A673 (cell line): Measurements from ENCODE around the gene SPATS2. TPM values are rescaled to one million over a fixed set of nuclear protein-coding genes. Genes with fewer than 3 reads are reported as not detected.

Experiments used
- BruUV-seq: library from RNA; stranded (reverse); fragments of 400-500 nt; replicated peaks from 2 replicates; lab custom pipeline; 2021; lab: Mats Ljungman, UMichigan
- CTCF ChIA-PET: fragments of 300-600 bp; sonication (Branson Sonifier 250); formaldehyde crosslinking; loops from one replicate; lab custom pipeline; 2022; ENCODE audit warnings: antibody characterized with exemption; lab: Charles Lee
- POLR2A ChIA-PET: fragments of 300-600 bp; sonication (Branson Sonifier 250); formaldehyde crosslinking; loops from one replicate; lab custom pipeline; 2022; ENCODE audit warnings: antibody characterized with exemption; ENCODE audit not compliant: low non-redundant PET; lab: Charles Lee
- DNase-seq: peaks from one replicate; pipeline ENCODE4 v3.0.0-alpha.2; 2015; ENCODE audit warnings: low spot score
- H3K27ac ChIP-seq: fragments of 200-600 bp; sonication (generic); 2 replicates; pipeline ENCODE4 v1.5.1; 2016; ENCODE audit warnings: mixed run types, low read depth, mild to moderate bottlenecking, mixed read lengths, antibody characterized with exemption, low read length; ENCODE audit not compliant: poor library complexity, severe bottlenecking
- H3K27me3 ChIP-seq: fragments of 200-600 bp; sonication (generic); replicated peaks from 2 replicates; pipeline ENCODE4 v1.6.1; 2017; ENCODE audit warnings: mixed run types, low read depth, mild to moderate bottlenecking, mixed read lengths, antibody characterized with exemption, low read length; ENCODE audit not compliant: insufficient read depth, poor library complexity
- H3K36me3 ChIP-seq: fragments of 200-600 bp; sonication (generic); 2 replicates; pipeline ENCODE4 v1.6.1; 2016; ENCODE audit warnings: mixed run types, mild to moderate bottlenecking, mixed read lengths, antibody characterized with exemption, low read length; ENCODE audit not compliant: insufficient read depth, poor library complexity, severe bottlenecking
- H3K4me1 ChIP-seq: fragments of 200-600 bp; sonication (generic); 2 replicates; pipeline ENCODE4 v1.6.1; 2017; ENCODE audit warnings: mixed run types, mild to moderate bottlenecking, mixed read lengths, antibody characterized with exemption, low read length; ENCODE audit not compliant: insufficient read depth, poor library complexity, severe bottlenecking
- H3K4me3 ChIP-seq: fragments of 200-600 bp; sonication (generic); 2 replicates; pipeline ENCODE4 v1.5.1; 2016; ENCODE audit warnings: low read depth, mixed run types, mild to moderate bottlenecking, mixed read lengths, low read length; ENCODE audit not compliant: poor library complexity, severe bottlenecking
- H3K9me3 ChIP-seq: fragments of 200-600 bp; sonication (generic); 2 replicates; pipeline ENCODE4 v1.6.1; 2016; ENCODE audit warnings: mixed run types, low read depth, mild to moderate bottlenecking, mixed read lengths, antibody characterized with exemption, low read length; ENCODE audit not compliant: poor library complexity, severe bottlenecking
- EZH2 ChIP-seq: fragments of 200-600 bp; sonication (generic); IDR thresholded peaks from 2 replicates; pipeline ENCODE4 v1.6.1; 2017; ENCODE audit warnings: borderline replicate concordance, low read depth, mild to moderate bottlenecking, mixed read lengths, antibody characterized with exemption, low read length; ENCODE audit not compliant: poor library complexity, severe bottlenecking
- intact Hi-C: fragments of 100-400 bp; cut with micrococcal nuclease; formaldehyde crosslinking; loops from one replicate; pipeline ENCODE4 v1.10.0; 2022; ENCODE audit not compliant: unreplicated experiment
- total RNA-seq: library from RNA; stranded (reverse); gene quantifications from 2 replicates; pipeline ENCODE4 v1.2.3, GENCODE V29; 2021
- TF ChIP-seq, protein P1 (sequence below): fragments of 300-800, 200-600 bp; sonication (generic); conservative IDR thresholded peaks from 2 replicates; pipeline ENCODE4 v1.5.1; 2017; ENCODE audit warnings: low read depth, mild to moderate bottlenecking, antibody characterized with exemption, low read length, moderate library complexity, mixed read lengths

SPATS2 gene
- total RNA-seq, 1 experiment from 2014 or later, result 82.8 TPM

GRCh38 chr12:49345051-49345824 lies 22.0 kb upstream of the SPATS2 start:
- Histone ChIP-seq H3K36me3 (no peaks in the 10 kb centered on the region), H3K4me1 (peaks cover 37% of the 10 kb centered on the region), H3K27ac (no peak overlapping the region), H3K27me3 (peaks cover 14% of the 10 kb centered on the region), H3K4me3 (peak overlapping the region; percentile 51), H3K9me3 (no peaks in the 10 kb centered on the region)
- POLR2A ChIA-PET, result no interaction called here
- DNase-seq, result peak; percentile 50
- CTCF ChIA-PET, result no interaction called here
- intact Hi-C loops, result no loop called here
- peak; percentile 6 for TF ChIP-seq EZH2
- TF ChIP-seq, protein P1, sequence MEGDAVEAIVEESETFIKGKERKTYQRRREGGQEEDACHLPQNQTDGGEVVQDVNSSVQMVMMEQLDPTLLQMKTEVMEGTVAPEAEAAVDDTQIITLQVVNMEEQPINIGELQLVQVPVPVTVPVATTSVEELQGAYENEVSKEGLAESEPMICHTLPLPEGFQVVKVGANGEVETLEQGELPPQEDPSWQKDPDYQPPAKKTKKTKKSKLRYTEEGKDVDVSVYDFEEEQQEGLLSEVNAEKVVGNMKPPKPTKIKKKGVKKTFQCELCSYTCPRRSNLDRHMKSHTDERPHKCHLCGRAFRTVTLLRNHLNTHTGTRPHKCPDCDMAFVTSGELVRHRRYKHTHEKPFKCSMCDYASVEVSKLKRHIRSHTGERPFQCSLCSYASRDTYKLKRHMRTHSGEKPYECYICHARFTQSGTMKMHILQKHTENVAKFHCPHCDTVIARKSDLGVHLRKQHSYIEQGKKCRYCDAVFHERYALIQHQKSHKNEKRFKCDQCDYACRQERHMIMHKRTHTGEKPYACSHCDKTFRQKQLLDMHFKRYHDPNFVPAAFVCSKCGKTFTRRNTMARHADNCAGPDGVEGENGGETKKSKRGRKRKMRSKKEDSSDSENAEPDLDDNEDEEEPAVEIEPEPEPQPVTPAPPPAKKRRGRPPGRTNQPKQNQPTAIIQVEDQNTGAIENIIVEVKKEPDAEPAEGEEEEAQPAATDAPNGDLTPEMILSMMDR, result no peak
- BruUV-seq, result no TSS peak

- CTCF ChIA-PET, result interaction anchor here (0.6 to 0.9 kb wide), 3 partner anchors 15 to 139 kb away, joined by 3 to 6 read pairs (median 3); no protein-coding TSS in a partner anchor
- intact Hi-C loops, result loop anchor here (2.0 kb wide), 1 partner anchor 57 kb away; no protein-coding TSS in a partner anchor
- H3K4me3 ChIP-seq, result peak overlapping the region; percentile 51
- no peak overlapping the region for H3K27ac ChIP-seq
- POLR2A ChIA-PET, result no interaction called here
- no TSS peak for BruUV-seq
- TF ChIP-seq EZH2, result no peak
- peaks cover 14% of the 10 kb centered on the region for H3K27me3 ChIP-seq
- H3K36me3 ChIP-seq, result no peaks in the 10 kb centered on the region
- no peak for DNase-seq
- H3K9me3 ChIP-seq, result no peaks in the 10 kb centered on the region
- H3K4me1 ChIP-seq, result peaks cover 37% of the 10 kb centered on the region
Measured at GRCh38 chr12:49345825-49346658, 21.2 kb upstream of the SPATS2 start.

- Histone ChIP-seq H3K9me3 (no peaks in the 10 kb centered on the region), H3K36me3 (no peaks in the 10 kb centered on the region), H3K4me1 (peaks cover 37% of the 10 kb centered on the region), H3K4me3 (peak within 1 kb of the TSS; percentile 51), H3K27me3 (peaks cover 14% of the 10 kb centered on the region), H3K27ac (no peak within 1 kb of the TSS)
- ChIA-PET POLR2A (interaction anchor here (0.6 kb wide), 1 partner anchor 754 kb away, joined by 4 read pairs; no protein-coding TSS in a partner anchor), CTCF (interaction anchor here (0.5 to 2.0 kb wide), 9 partner anchors 9 to 233 kb away, joined by 3 to 18 read pairs (median 3); partner anchors contain the start of gene C1QL4)
- TF ChIP-seq EZH2, result no peak
- BruUV-seq, result no TSS peak
- peak; percentile 58 for DNase-seq
- intact Hi-C loops, result loop anchor here (2.0 kb wide), 1 partner anchor 58 kb away; no protein-coding TSS in a partner anchor
Measured at GRCh38 chr12:49346659-49347310, 20.5 kb upstream of the SPATS2 start, which contains the start of gene DNAJC22. Gene DNAJC22 (plus strand): TSS chr12:49346888. CDS start chr12:49348873, 1,985 bp downstream.
